MCF 10A (cell line): Measurements from ENCODE around the gene MPP2. TPM values are rescaled to one million over a fixed set of nuclear protein-coding genes. Genes with fewer than 3 reads are reported as not detected.

Experiments used
- BruUV-seq: library from RNA; stranded (reverse); fragments of 400-500 nt; replicated peaks from 2 replicates; lab custom pipeline; 2021; lab: Mats Ljungman, UMichigan
- CTCF ChIA-PET: fragments of 300-600 bp; sonication (Branson Sonifier 250); formaldehyde crosslinking; extraction: SDS; loops from one replicate; lab custom pipeline; 2021; ENCODE audit warnings: antibody characterized with exemption, inconsistent platforms; lab: Yijun Ruan, JAX
- POLR2A ChIA-PET: fragments of 300-600, 350-650 bp; sonication (Branson Sonifier 250); formaldehyde crosslinking; extraction: SDS; loops from one replicate; lab custom pipeline; 2020; ENCODE audit warnings: antibody characterized with exemption, inconsistent platforms; lab: Yijun Ruan, JAX
- DNase-seq: peaks from one replicate; pipeline ENCODE4 v3.0.0-alpha.2; 2018; ENCODE audit not compliant: unreplicated experiment
- H3K27ac Mint-ChIP-seq: one replicate; pipeline ENCODE4 v1.8.0; 2022; ENCODE audit warnings: mild to moderate bottlenecking, low read depth, mixed read lengths; ENCODE audit not compliant: unreplicated experiment
- H3K27me3 Mint-ChIP-seq: one replicate; pipeline ENCODE4 v1.8.0; 2022; ENCODE audit warnings: mixed read lengths; ENCODE audit not compliant: insufficient read depth, unreplicated experiment
- H3K36me3 Mint-ChIP-seq: one replicate; pipeline ENCODE4 v1.8.0; 2022; ENCODE audit warnings: mild to moderate bottlenecking, moderate library complexity, mixed read lengths; ENCODE audit not compliant: insufficient read depth, unreplicated experiment
- H3K4me1 Mint-ChIP-seq: one replicate; pipeline ENCODE4 v1.8.0; 2022; ENCODE audit warnings: mixed read lengths; ENCODE audit not compliant: insufficient read depth, unreplicated experiment
- H3K4me3 Mint-ChIP-seq: one replicate; pipeline ENCODE4 v1.8.0; 2022; ENCODE audit warnings: mild to moderate bottlenecking, moderate library complexity, mixed read lengths; ENCODE audit not compliant: unreplicated experiment
- H3K9me3 Mint-ChIP-seq: one replicate; pipeline ENCODE4 v1.8.0; 2022; ENCODE audit warnings: mixed read lengths; ENCODE audit not compliant: unreplicated experiment
- intact Hi-C: fragments of 100-400 bp; cut with micrococcal nuclease; formaldehyde crosslinking; loops from 2 replicates; pipeline ENCODE4 v1.14.1; 2022
- total RNA-seq: library from RNA; stranded (reverse); gene quantifications from 2 replicates; pipeline ENCODE4 v1.2.3, GENCODE V29; 2022
- TF ChIP-seq, protein P1 (sequence below): fragments of 200-600 bp; IDR thresholded peaks from one replicate; pipeline ENCODE4 v1.8.0; 2022; ENCODE audit warnings: antibody characterized with exemption, mild to moderate bottlenecking; ENCODE audit not compliant: unreplicated experiment

Gene MPP2
- total RNA-seq, 1 experiment from 2014 or later = not detected

DNA sequence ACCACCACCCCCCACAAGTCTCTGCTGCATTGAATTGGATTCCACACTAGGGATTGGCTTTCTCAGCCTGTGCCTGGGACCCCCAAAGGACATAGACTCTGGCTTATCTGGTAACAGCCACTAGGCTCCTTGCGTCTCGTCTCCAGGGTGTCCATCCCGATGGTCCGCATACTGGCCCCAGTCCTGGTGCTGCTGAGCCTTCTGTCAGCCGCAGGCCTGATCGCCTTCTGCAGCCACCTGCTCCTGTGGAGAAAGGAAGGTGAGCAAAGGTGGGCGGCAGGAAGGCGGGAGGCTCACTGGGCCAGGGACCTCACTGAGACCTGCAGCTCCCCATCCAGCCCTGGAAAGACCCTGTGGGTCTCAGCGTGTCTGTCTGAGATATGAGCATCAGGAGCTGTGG is 52.3 kb downstream of the MPP2 start:
- ChIA-PET CTCF (interaction anchor here (0.7 to 2.4 kb wide), 3 partner anchors 9 to 91 kb away, joined by 3 to 15 read pairs (median 3); partner anchors contain the start of gene CD300LG), POLR2A (no interaction called here)

DNA sequence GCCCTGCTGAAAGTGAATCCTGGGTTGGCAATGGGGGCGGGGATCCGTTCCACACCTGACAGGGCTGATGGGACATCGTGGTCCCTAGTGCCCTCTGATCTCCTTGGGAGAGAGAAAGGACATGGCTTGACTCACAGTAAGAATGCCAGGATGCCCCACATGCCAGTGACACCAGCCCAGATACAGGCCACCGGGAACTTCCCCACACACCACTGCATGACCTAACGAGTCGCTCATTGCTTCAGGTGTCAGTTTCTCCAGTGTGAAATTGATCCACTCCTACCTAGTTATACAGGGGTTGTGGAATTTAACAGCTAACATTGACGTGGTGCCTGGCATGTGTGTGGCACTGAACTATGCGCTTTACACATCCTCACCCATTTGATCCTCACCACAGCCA is 52.8 kb downstream of the MPP2 start:
- CTCF ChIA-PET = interaction anchor here (0.7 to 2.4 kb wide), 2 partner anchors 8 to 91 kb away, joined by 3 to 15 read pairs; partner anchors contain the start of gene CD300LG
- Mint-ChIP-seq H3K36me3 (no peaks in the 10 kb centered on the region), H3K4me1 (no peaks in the 10 kb centered on the region), H3K27me3 (peaks cover 65% of the 10 kb centered on the region), H3K9me3 (no peaks in the 10 kb centered on the region), H3K27ac (no peak overlapping the region), H3K4me3 (no peak overlapping the region)
- BruUV-seq = no TSS peak
- POLR2A ChIA-PET = no interaction called here
- no peak for DNase-seq
- TF ChIP-seq, protein P1, sequence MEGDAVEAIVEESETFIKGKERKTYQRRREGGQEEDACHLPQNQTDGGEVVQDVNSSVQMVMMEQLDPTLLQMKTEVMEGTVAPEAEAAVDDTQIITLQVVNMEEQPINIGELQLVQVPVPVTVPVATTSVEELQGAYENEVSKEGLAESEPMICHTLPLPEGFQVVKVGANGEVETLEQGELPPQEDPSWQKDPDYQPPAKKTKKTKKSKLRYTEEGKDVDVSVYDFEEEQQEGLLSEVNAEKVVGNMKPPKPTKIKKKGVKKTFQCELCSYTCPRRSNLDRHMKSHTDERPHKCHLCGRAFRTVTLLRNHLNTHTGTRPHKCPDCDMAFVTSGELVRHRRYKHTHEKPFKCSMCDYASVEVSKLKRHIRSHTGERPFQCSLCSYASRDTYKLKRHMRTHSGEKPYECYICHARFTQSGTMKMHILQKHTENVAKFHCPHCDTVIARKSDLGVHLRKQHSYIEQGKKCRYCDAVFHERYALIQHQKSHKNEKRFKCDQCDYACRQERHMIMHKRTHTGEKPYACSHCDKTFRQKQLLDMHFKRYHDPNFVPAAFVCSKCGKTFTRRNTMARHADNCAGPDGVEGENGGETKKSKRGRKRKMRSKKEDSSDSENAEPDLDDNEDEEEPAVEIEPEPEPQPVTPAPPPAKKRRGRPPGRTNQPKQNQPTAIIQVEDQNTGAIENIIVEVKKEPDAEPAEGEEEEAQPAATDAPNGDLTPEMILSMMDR = no peak
- intact Hi-C loops = no loop called here

More for the DNA sequence above, 52.3 kb downstream of the MPP2 start:
- Mint-ChIP-seq H3K4me3 (no peak overlapping the region), H3K36me3 (no peaks in the 10 kb centered on the region), H3K27ac (no peak overlapping the region), H3K4me1 (no peaks in the 10 kb centered on the region), H3K27me3 (peaks cover 65% of the 10 kb centered on the region), H3K9me3 (no peaks in the 10 kb centered on the region)
- no TSS peak for BruUV-seq
- intact Hi-C loops = no loop called here
- no peak for DNase-seq
- TF ChIP-seq, protein P1 = no peak

DNA sequence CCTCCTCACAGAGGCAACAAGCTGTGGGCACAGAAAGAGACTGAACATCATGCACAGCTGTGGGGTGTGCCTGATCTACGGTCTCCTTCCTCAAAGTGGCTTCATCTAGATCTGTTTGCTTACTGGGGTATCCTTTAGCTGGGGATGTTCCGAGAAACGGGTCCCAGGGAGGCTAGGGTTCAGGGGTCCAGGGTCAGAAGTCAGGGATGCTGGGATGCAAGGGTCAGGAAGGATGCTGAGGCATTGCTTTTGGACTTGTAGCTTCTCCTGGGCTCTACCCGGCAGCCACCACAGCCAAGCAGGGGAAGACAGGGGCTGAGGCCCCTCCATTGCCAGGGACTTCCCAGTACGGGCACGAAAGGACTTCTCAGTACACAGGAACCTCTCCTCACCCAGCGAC is 53.8 kb downstream of the MPP2 start:
- no peaks in the 10 kb centered on the region for H3K4me1 Mint-ChIP-seq
- BruUV-seq = no TSS peak
- DNase-seq = no peak
- no peaks in the 10 kb centered on the region for H3K9me3 Mint-ChIP-seq
- POLR2A ChIA-PET = no interaction called here
- H3K27me3 Mint-ChIP-seq = peaks cover 64% of the 10 kb centered on the region
- TF ChIP-seq, protein P1 = no peak
- no peaks in the 10 kb centered on the region for H3K36me3 Mint-ChIP-seq
- intact Hi-C loops = no loop called here
- CTCF ChIA-PET = interaction anchor here (1.0 to 1.6 kb wide), 3 partner anchors 10 to 93 kb away, joined by 3 to 9 read pairs (median 4); no protein-coding TSS in a partner anchor
- no peak overlapping the region for H3K4me3 Mint-ChIP-seq
- no peak overlapping the region for H3K27ac Mint-ChIP-seq

DNA sequence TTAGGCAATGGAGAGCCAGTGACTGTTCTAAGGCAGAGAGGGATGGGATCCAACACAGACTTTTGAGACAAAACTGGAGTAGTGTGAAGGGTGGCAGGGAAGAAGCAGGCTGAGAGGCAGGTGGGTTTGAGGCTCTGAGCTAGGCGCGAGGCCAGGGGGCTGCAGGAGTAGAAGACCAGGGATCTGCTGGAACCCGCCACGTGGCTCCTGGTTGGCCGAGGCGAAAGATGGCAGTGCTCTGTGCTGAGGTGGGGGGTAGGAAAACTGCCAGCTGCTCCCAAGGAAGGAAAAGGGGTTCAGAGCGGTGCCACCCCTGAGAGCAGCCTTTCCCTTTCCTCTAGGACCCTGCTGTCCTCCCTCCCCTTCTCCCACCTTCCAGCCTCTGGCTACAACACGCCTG is 54.8 kb downstream of the MPP2 start:
- CTCF ChIA-PET = interaction anchor here (1.0 to 2.1 kb wide), 5 partner anchors 9 to 159 kb away, joined by 3 to 9 read pairs (median 4); no protein-coding TSS in a partner anchor
- H3K36me3 Mint-ChIP-seq = no peaks in the 10 kb centered on the region

More for the DNA sequence above, 54.8 kb downstream of the MPP2 start:
- POLR2A ChIA-PET = interaction anchor here (0.7 kb wide), 1 partner anchor 26 kb away, joined by 3 read pairs; no protein-coding TSS in a partner anchor
- Mint-ChIP-seq H3K9me3 (no peaks in the 10 kb centered on the region), H3K4me1 (no peaks in the 10 kb centered on the region), H3K4me3 (no peak overlapping the region), H3K27ac (no peak overlapping the region), H3K27me3 (peaks cover 54% of the 10 kb centered on the region)
- no TSS peak for BruUV-seq
- TF ChIP-seq, protein P1 = no peak
- DNase-seq = no peak
- intact Hi-C loops = no loop called here
